RWPE1 (cell line): ENCODE data around the gene AHCY.

Source experiments
- CTCF ChIA-PET: fragments of 350-600 bp; sonication (Branson Sonifier 250); formaldehyde crosslinking; extraction: SDS; loops from one replicate; lab custom pipeline; 2021; lab: Yijun Ruan, JAX
- POLR2A ChIA-PET: fragments of 400-600 bp; formaldehyde crosslinking; extraction: SDS; loops from one replicate; lab custom pipeline; 2020; ENCODE audit warnings: antibody characterized with exemption; ENCODE audit not compliant: low non-redundant PET; lab: Yijun Ruan, JAX
- DNase-seq: peaks from one replicate; pipeline ENCODE4 v3.0.0; 2012; ENCODE audit warnings: low spot score
- H3K27ac ChIP-seq: fragments of 450-650 bp; 2 replicates; pipeline ENCODE4 v1.5.1; 2017
- TF ChIP-seq, protein P1 (sequence below): fragments of 450-650 bp; conservative IDR thresholded peaks from 2 replicates; pipeline ENCODE4 v1.5.1; 2017; ENCODE audit warnings: low read depth, mild to moderate bottlenecking

Gene AHCY

DNA sequence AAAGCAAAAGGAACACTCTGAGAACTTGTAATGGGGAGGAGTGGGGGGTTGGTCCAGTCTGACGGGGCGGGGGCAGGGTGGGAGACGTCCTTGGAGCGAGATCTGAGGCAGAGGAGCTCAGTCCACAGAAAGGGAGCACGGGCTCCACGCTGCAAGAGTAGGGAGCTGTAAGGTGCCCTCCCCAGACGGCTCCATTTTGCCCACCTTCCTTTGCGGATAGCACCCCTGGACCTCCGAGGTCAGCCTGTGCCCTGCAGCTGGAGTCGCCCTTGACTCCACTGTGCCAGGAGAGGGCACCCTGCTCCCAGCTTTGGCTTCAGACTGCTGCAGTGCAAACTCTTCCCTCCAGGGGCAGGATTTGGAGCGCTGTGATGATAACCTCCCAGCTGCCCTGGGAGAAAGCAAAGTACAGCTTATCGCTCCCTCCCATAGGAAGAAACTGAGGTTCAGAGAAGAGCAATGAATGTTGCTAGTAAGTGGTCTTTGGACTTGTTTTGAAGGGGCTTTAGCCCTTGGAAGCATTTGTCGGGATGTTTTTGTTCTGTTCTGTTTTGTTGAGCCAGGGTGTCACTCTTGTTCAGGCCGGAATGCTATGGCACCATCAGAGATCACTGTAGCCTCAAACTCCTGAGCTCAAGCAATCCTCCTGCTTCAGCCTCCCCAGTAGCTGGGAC lies 9.5 kb upstream of the AHCY start:
- peak; percentile 93 for DNase-seq
- CTCF ChIA-PET = interaction anchor here (0.5 to 3.2 kb wide), 91 partner anchors 9 to 1307 kb away, joined by 3 to 58 read pairs (median 5); partner anchors contain the start of genes AHCY, DYNLRB1, ITCH and MAP1LC3A
- peak overlapping the region; percentile 0; the same call in 1 of the 2 replicates for H3K27ac ChIP-seq
- TF ChIP-seq, protein P1, sequence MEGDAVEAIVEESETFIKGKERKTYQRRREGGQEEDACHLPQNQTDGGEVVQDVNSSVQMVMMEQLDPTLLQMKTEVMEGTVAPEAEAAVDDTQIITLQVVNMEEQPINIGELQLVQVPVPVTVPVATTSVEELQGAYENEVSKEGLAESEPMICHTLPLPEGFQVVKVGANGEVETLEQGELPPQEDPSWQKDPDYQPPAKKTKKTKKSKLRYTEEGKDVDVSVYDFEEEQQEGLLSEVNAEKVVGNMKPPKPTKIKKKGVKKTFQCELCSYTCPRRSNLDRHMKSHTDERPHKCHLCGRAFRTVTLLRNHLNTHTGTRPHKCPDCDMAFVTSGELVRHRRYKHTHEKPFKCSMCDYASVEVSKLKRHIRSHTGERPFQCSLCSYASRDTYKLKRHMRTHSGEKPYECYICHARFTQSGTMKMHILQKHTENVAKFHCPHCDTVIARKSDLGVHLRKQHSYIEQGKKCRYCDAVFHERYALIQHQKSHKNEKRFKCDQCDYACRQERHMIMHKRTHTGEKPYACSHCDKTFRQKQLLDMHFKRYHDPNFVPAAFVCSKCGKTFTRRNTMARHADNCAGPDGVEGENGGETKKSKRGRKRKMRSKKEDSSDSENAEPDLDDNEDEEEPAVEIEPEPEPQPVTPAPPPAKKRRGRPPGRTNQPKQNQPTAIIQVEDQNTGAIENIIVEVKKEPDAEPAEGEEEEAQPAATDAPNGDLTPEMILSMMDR = peak; percentile 100
- POLR2A ChIA-PET = interaction anchor here (0.8 to 1.4 kb wide), 3 partner anchors 51 to 202 kb away, joined by 3 to 10 read pairs (median 4); partner anchors contain the start of gene ITCH

DNA sequence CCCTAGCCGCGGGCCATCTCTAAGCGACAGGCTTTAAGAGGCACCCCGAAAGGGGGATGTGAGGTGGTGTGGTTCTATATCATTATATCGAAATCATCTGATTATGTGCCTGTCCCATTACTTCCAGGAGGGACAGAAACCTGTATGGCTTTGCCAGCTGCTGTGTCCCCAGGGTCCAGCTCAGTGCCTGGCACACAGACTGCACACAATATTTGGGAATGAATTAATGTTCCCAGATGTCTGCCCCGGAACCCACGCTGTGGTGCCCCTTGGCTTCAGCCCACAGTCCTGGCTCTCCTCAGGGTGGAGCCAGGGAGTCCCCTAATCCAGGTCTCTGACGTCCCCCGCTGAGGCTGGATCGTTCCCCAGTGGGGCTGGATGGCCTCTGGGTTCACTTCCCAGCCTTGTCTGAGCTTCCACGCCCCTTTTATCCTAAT lies 8.9 kb upstream of the AHCY start:
- POLR2A ChIA-PET = interaction anchor here (1.4 kb wide), 1 partner anchor 51 kb away, joined by 4 read pairs; the partner anchor contains the start of gene ITCH
- CTCF ChIA-PET = interaction anchor here (0.5 to 3.2 kb wide), 80 partner anchors 9 to 905 kb away, joined by 3 to 58 read pairs (median 6); partner anchors contain the start of genes AHCY, DYNLRB1, ITCH and MAP1LC3A
- TF ChIP-seq, protein P1 = no peak
- no peak overlapping the region for H3K27ac ChIP-seq
- no peak for DNase-seq

DNA sequence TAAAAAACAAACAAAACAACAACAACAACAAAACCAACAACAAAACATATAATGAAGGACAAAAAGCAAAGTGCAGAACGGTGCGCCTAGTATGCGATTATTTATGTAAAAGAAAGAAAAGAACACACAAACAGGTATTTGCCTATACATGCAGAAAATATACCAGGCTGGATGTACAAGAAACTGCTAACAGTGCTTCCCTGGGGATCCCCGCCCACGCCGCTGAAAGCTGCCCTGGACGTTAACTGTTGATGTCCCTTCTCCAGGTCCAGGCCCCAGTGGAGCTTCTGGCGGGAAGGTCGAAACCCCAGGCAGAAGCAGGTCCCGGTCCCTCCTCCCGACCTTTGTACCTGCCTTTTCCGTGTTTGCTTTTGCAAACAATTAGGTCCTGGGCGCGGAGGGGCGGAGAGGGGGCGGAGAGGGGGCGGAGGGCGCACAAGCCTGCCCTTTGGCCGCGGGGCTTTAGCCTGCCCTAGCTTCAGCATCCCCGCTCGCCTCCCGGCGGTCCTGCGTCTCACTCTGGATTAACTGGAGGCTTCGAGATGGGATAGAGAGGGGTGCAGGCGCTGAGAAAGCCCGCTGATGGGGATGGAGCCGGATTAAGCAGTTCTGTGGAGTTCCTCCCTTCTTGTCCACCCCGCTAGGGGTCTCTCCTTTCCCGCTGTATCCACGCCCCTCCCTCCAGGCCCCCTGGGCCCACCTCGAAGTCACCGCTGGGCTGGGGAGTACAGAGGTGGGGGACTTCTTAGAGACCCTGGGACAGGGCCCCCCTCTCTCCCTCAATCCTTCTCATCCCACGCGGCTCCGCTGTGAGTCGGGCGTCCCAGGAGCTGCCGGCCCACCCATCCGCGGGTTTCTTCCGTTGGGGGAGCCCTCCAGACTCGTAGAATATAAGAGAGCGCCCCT lies 8.2 kb upstream of the AHCY start:
- TF ChIP-seq, protein P1 = no peak
- H3K27ac ChIP-seq = no peak overlapping the region
- ChIA-PET CTCF (interaction anchor here (0.6 to 2.9 kb wide), 26 partner anchors 12 to 402 kb away, joined by 3 to 58 read pairs (median 11); no protein-coding TSS in a partner anchor), POLR2A (no interaction called here)
- no peak for DNase-seq

DNA sequence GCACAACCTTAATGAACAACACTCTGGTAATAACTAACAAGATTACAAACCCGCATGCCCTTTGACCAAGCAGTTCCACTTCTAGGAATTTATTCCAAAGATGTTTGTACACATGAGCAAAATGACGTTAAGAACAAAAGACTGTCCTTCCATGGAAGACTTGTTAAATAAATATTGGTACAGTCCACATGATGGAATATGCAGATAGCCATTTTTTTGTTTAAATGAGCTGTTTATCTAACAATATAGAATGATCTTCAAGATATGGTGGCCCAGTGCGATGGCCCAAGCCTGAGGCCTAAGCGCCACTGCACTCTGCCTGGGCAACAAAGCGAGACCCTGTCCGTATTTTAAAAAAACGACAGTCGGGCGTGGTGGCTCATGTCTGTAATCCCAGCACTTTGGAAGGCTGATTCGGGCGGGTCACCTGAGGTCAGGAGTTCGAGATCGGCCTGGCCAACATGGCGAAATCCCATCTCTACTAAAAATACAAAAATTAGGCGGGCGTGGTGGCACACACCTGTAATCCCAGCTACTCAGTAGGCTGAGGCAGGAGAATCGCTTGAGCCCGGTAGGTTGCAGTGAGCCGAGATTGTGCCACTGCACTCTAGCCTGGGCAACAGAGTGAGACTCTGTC lies 7.4 kb upstream of the AHCY start:
- TF ChIP-seq, protein P1 = no peak
- CTCF ChIA-PET = interaction anchor here (0.7 to 2.9 kb wide), 2 partner anchors 96 to 268 kb away, joined by 3 to 58 read pairs; no protein-coding TSS in a partner anchor
- DNase-seq = no peak
- POLR2A ChIA-PET = no interaction called here
- H3K27ac ChIP-seq = no peak overlapping the region

DNA sequence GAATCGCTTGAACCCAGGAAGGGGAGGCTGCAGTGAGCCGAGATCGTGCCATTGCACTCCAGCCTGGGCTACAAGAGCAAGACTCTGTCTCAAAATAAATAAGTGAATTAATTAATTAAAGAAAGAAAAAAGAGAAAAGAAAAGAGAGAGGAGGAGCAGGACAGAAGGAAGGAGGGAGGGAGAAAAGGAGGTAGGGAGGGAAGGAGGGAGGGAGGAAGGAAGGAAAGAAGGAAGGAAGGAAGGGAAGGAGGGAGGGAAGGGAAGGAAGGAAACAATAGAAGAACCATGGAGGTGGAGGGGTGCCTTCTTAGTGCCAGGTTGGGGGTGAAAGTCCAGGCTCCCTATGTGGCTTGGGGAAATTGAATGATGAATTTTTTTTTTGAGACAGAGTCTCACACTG lies 6.5 kb upstream of the AHCY start:
- POLR2A ChIA-PET = no interaction called here
- H3K27ac ChIP-seq = no peak overlapping the region
- TF ChIP-seq, protein P1 = no peak
- CTCF ChIA-PET = interaction anchor here (0.5 to 0.7 kb wide), 3 partner anchors 10 to 119 kb away, joined by 3 read pairs; no protein-coding TSS in a partner anchor
- no peak for DNase-seq
